Uterus (tissue), 4 donors: ENCODE results near the gene C1QTNF7. TPM values are rescaled to one million over a fixed set of nuclear protein-coding genes. Genes with fewer than 3 reads are reported as not detected.

Source experiments
- DNase-seq, 2 donors: peaks; one replicate each; pipeline ENCODE4 v3.0.0-alpha.2; 2019 to 2020
- H3K27ac ChIP-seq, 2 donors: fragments of 200-600 bp; sonication (generic); 1 replicate in 1 of 2; 2 replicates in 1 of 2; pipeline ENCODE4 v1.5.1; 2016 to 2018
- H3K27me3 ChIP-seq, 2 donors: fragments of 200-600 bp; sonication (generic); one replicate each; pipeline ENCODE4 v1.5.1; 2018 to 2019; ENCODE audit warnings: control low read depth in 1 of 2
- H3K36me3 ChIP-seq, 2 donors: fragments of 200-600 bp; sonication (generic); one replicate each; pipeline ENCODE4 v1.5.1; 2019; ENCODE audit warnings: control low read depth in 1 of 2
- H3K4me1 ChIP-seq, 2 donors: fragments of 200-600 bp; sonication (generic); one replicate each; pipeline ENCODE4 v1.5.1; 2018 to 2019; ENCODE audit warnings: control low read depth in 1 of 2
- H3K4me3 ChIP-seq, 2 donors: fragments of 200-600 bp; sonication (generic); 1 replicate in 1 of 2; 2 replicates in 1 of 2; pipeline ENCODE4 v1.5.1; 2018 to 2019; ENCODE audit warnings: mild to moderate bottlenecking in 1 of 2
- H3K9me3 ChIP-seq, 2 donors: fragments of 200-600 bp; sonication (generic); one replicate each; pipeline ENCODE4 v1.5.1; 2019; ENCODE audit warnings: control low read depth in 1 of 2
- CTCF ChIP-seq, 4 experiments: fragments of 200-600 bp in 2 of 4; fragments of 450-650 bp in 2 of 4; sonication (generic) in 2 of 4; IDR thresholded peaks; one replicate each; pipeline ENCODE4 v1.5.1; 2016 to 2019; ENCODE audit warnings: antibody characterized with exemption in 4 of 4, mild to moderate bottlenecking in 2 of 4, moderate library complexity in 1 of 4
- POLR2A ChIP-seq, 2 donors: fragments of 450-650 bp; IDR thresholded peaks; one replicate each; pipeline ENCODE4 v1.6.1; 2016; ENCODE audit warnings: antibody characterized with exemption in 2 of 2, mild to moderate bottlenecking in 1 of 2, moderate library complexity in 1 of 2
- intact Hi-C: fragments of 100-400 bp; cut with DNase I; formaldehyde crosslinking; loops from one replicate; pipeline ENCODE4 v1.15.1; 2023; ENCODE audit warnings: low total_unique reads
- total RNA-seq, 4 donors: library from RNA; depleted of rRNA in 3 of 4; stranded (reverse); fragments of >200 nt in 3 of 4; gene quantifications; one replicate each; pipeline versions ENCODE4 v1.1.0 to v1.2.4, GENCODE V29; 2014 to 2023
- donor health status: DM: yes; HTN: yes; CAD: no.

C1QTNF7 gene
- total RNA-seq, 4 donors from 2014 or later, result 6.1 to 31.5 (median 12.9) TPM

GRCh38 chr4:15451866-15452765 lies 24.3 kb downstream of the C1QTNF7 start:
- Histone ChIP-seq H3K4me3 (no peak overlapping the region), H3K9me3 (no peaks in the 10 kb centered on the region), H3K27me3 (no peaks in the 10 kb centered on the region), H3K4me1 (no peaks in the 10 kb centered on the region), H3K36me3 (no peaks in the 10 kb centered on the region), H3K27ac (peak overlapping the region; percentile 29 to 45)
- intact Hi-C loops, result no loop called here
- no peak for TF ChIP-seq POLR2A (IDR thresholded peaks at IDR 0.05)
- no peak for TF ChIP-seq CTCF (IDR thresholded peaks at IDR 0.05)
- DNase-seq, result no peak

GRCh38 chr4:15455290-15455689 lies 27.5 kb downstream of the C1QTNF7 start:
- DNase-seq, result peak; percentile 52 to 76
- Histone ChIP-seq H3K9me3 (no peaks in the 10 kb centered on the region), H3K27ac (peak overlapping the region; percentile 65), H3K4me3 (no peak overlapping the region), H3K4me1 (no peaks in the 10 kb centered on the region), H3K36me3 (no peaks in the 10 kb centered on the region), H3K27me3 (no peaks in the 10 kb centered on the region)
- TF ChIP-seq POLR2A (IDR thresholded peaks at IDR 0.05), result no peak
- intact Hi-C loops, result loop anchor here (5.0 kb wide), 1 partner anchor 223 kb away; no protein-coding TSS in a partner anchor

GRCh38 chr4:15457406-15458201 lies 29.8 kb downstream of the C1QTNF7 start:
- Histone ChIP-seq H3K9me3 (no peaks in the 10 kb centered on the region), H3K4me1 (no peaks in the 10 kb centered on the region), H3K36me3 (no peaks in the 10 kb centered on the region), H3K4me3 (no peak overlapping the region), H3K27me3 (no peaks in the 10 kb centered on the region), H3K27ac (peak overlapping the region; percentile 47 to 63)
- intact Hi-C loops, result loop anchor here (5.0 kb wide), 1 partner anchor 225 kb away; no protein-coding TSS in a partner anchor
- no peak for DNase-seq
- TF ChIP-seq POLR2A (IDR thresholded peaks at IDR 0.05) (no peak), CTCF (IDR thresholded peaks at IDR 0.05) (peak; percentile 73 to 86 (median 82))

GRCh38 chr4:15458616-15459015 lies 30.8 kb downstream of the C1QTNF7 start:
- no peaks in the 10 kb centered on the region for H3K4me1 ChIP-seq
- no peaks in the 10 kb centered on the region for H3K27me3 ChIP-seq
- no peaks in the 10 kb centered on the region for H3K36me3 ChIP-seq
- DNase-seq, result no peak
- peak overlapping the region in 1 of 2 donors; percentile 35 for H3K27ac ChIP-seq
- H3K9me3 ChIP-seq, result no peaks in the 10 kb centered on the region
- TF ChIP-seq POLR2A (IDR thresholded peaks at IDR 0.05) (no peak), CTCF (IDR thresholded peaks at IDR 0.05) (no peak)
- intact Hi-C loops, result loop anchor here (5.0 kb wide), 1 partner anchor 226 kb away; no protein-coding TSS in a partner anchor
- H3K4me3 ChIP-seq, result no peak overlapping the region

GRCh38 chr4:15459706-15460105 lies 31.9 kb downstream of the C1QTNF7 start:
- intact Hi-C loops, result loop anchor here (5.0 kb wide), 1 partner anchor 227 kb away; no protein-coding TSS in a partner anchor
- H3K27ac ChIP-seq, result no peak overlapping the region
- H3K9me3 ChIP-seq, result no peaks in the 10 kb centered on the region
- no peak for DNase-seq
- TF ChIP-seq POLR2A (IDR thresholded peaks at IDR 0.05) (no peak), CTCF (IDR thresholded peaks at IDR 0.05) (no peak)
- no peaks in the 10 kb centered on the region for H3K27me3 ChIP-seq
- H3K36me3 ChIP-seq, result no peaks in the 10 kb centered on the region
- H3K4me3 ChIP-seq, result no peak overlapping the region
- H3K4me1 ChIP-seq, result no peaks in the 10 kb centered on the region
